Chondrocyte (in vitro differentiated cells): ENCODE results near the gene OR9Q1. TPM values are rescaled to one million over a fixed set of nuclear protein-coding genes. Genes with fewer than 3 reads are reported as not detected.

Experiments
- DNase-seq: peaks from one replicate; pipeline ENCODE4 v3.0.0; 2021; ENCODE audit warnings: mixed read lengths, low spot score
- H3K27ac Mint-ChIP-seq: one replicate; pipeline ENCODE4 v1.8.0; 2021; ENCODE audit warnings: mild to moderate bottlenecking, moderate library complexity, mixed read lengths; ENCODE audit not compliant: unreplicated experiment
- H3K27me3 Mint-ChIP-seq: 2 replicates; pipeline ENCODE4 v1.8.0; 2021; ENCODE audit warnings: low read depth, mixed read lengths
- H3K36me3 Mint-ChIP-seq: 2 replicates; pipeline ENCODE4 v1.8.0; 2021; ENCODE audit warnings: low read depth, mixed read lengths
- H3K4me1 Mint-ChIP-seq: 2 replicates; pipeline ENCODE4 v1.8.0; 2021; ENCODE audit warnings: low read depth, mild to moderate bottlenecking, mixed read lengths
- H3K4me3 Mint-ChIP-seq: one replicate; pipeline ENCODE4 v1.8.0; 2021; ENCODE audit warnings: mild to moderate bottlenecking, moderate library complexity, mixed read lengths; ENCODE audit not compliant: unreplicated experiment
- H3K9me3 Mint-ChIP-seq: 2 replicates; pipeline ENCODE4 v1.8.0; 2021; ENCODE audit warnings: low read depth, mixed read lengths
- CTCF ChIP-seq: fragments of 200-600 bp; sonication (generic); IDR thresholded peaks from 2 replicates; pipeline ENCODE4 v1.5.0; 2021; ENCODE audit warnings: antibody characterized with exemption, mild to moderate bottlenecking, moderate library complexity
- total RNA-seq: library from RNA; stranded (reverse); gene quantifications from 3 replicates; pipeline ENCODE4 v1.2.1, GENCODE V29; 2021

Gene OR9Q1
- total RNA-seq, 1 donor from 2014 or later, result not detected

- H3K27me3 Mint-ChIP-seq, result peaks cover 5% of the 10 kb centered on the region
- no peaks in the 10 kb centered on the region for H3K36me3 Mint-ChIP-seq
- no peak for DNase-seq
- no peak for TF ChIP-seq CTCF
- H3K9me3 Mint-ChIP-seq, result no peaks in the 10 kb centered on the region
- no peaks in the 10 kb centered on the region for H3K4me1 Mint-ChIP-seq
- H3K27ac Mint-ChIP-seq, result no peak overlapping the region
- no peak overlapping the region for H3K4me3 Mint-ChIP-seq
Measured at GRCh38 chr11:58127350-58127749, 103.7 kb downstream of the OR9Q1 start.

GRCh38 chr11:58133309-58134076 lies 109.8 kb downstream of the OR9Q1 start:
- no peaks in the 10 kb centered on the region for H3K9me3 Mint-ChIP-seq
- H3K27ac Mint-ChIP-seq, result no peak overlapping the region
- no peaks in the 10 kb centered on the region for H3K36me3 Mint-ChIP-seq
- no peak for TF ChIP-seq CTCF
- peaks cover 4% of the 10 kb centered on the region for H3K27me3 Mint-ChIP-seq
- no peaks in the 10 kb centered on the region for H3K4me1 Mint-ChIP-seq
- DNase-seq, result no peak
- H3K4me3 Mint-ChIP-seq, result no peak overlapping the region

DNA sequence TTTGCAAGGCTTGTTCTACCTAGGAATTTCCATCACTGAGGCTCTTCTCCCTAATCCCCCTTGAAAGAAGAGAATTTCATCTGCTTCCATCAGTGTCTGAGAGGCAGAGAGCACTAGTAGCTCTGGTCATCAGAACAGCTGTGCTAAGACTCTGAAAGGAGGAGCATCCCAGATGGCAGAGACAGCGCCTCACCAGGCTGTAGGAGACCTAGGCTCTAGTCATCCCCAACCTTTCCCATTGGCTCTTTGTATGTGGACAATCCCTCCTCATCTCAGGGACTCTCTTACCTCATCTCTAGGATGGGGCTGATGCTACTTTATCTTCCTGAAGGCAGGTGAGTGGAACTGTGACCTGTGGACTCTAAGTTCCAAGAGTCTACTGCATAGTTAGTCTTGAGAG lies 110.5 kb downstream of the OR9Q1 start:
- no peaks in the 10 kb centered on the region for H3K9me3 Mint-ChIP-seq
- H3K36me3 Mint-ChIP-seq, result no peaks in the 10 kb centered on the region
- H3K27ac Mint-ChIP-seq, result no peak overlapping the region
- H3K4me3 Mint-ChIP-seq, result no peak overlapping the region
- no peaks in the 10 kb centered on the region for H3K4me1 Mint-ChIP-seq
- DNase-seq, result no peak
- TF ChIP-seq CTCF, result no peak
- H3K27me3 Mint-ChIP-seq, result peaks cover 4% of the 10 kb centered on the region

DNA sequence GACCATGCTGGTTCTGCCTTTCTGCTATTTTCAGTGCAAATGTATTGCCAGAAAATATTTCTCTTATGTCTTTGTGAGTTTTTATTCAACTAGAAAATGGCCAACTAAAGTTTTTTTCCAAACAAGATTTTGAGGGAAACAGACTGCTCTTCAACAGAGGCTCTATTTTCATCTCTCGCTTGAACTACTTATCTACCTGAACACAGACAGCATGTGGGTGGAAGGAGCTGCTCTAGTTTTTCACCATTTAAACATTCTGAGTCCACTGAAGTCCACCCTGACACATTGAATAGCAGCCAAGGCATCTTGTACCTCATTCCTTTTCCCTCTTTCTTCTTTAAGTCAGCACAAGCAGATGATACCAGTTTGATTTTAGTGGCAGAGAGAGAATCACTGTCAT lies 111.5 kb downstream of the OR9Q1 start:
- no peak for TF ChIP-seq CTCF
- peaks cover 4% of the 10 kb centered on the region for H3K27me3 Mint-ChIP-seq
- no peak overlapping the region for H3K27ac Mint-ChIP-seq
- no peak overlapping the region for H3K4me3 Mint-ChIP-seq
- no peaks in the 10 kb centered on the region for H3K36me3 Mint-ChIP-seq
- DNase-seq, result no peak
- H3K9me3 Mint-ChIP-seq, result no peaks in the 10 kb centered on the region
- H3K4me1 Mint-ChIP-seq, result no peaks in the 10 kb centered on the region

- TF ChIP-seq CTCF, result no peak
- Mint-ChIP-seq H3K9me3 (peaks cover 2% of the 10 kb centered on the region), H3K4me1 (no peaks in the 10 kb centered on the region), H3K27ac (no peak overlapping the region), H3K27me3 (peaks cover 1% of the 10 kb centered on the region), H3K4me3 (no peak overlapping the region), H3K36me3 (no peaks in the 10 kb centered on the region)
- no peak for DNase-seq
Measured at GRCh38 chr11:58142761-58143160, 119.1 kb downstream of the OR9Q1 start.
